HG02852 (cell line): ENCODE results near the gene ENHO.

Experiments used
- ATAC-seq: cut with Tn5 transposase; IDR thresholded peaks from one replicate; pipeline ENCODE4 v1.9.1; 2021; ENCODE audit warnings: mild to moderate bottlenecking, moderate library complexity; ENCODE audit not compliant: unreplicated experiment

The ENHO gene

DNA sequence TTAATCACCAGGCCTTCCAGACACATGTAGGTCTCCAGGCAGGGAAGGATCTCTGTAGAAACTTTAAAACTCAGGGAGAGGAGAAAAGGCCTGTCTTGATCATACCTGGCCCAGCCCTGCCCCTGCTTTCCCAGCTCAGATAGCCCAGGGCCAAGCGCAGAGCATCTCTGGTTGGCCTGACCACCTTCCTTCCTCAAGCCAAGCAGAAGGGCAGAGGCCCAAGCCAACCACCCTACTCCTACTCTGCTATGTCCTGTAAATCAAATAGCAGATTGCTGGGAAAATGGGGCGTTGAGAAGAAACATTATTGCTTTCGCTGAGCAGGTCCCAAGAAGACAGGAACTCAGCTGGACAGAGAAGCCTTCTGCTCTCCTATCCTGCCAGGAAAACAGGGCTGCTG, 14.3 kb downstream of the ENHO start:
- ATAC-seq: no peak

DNA sequence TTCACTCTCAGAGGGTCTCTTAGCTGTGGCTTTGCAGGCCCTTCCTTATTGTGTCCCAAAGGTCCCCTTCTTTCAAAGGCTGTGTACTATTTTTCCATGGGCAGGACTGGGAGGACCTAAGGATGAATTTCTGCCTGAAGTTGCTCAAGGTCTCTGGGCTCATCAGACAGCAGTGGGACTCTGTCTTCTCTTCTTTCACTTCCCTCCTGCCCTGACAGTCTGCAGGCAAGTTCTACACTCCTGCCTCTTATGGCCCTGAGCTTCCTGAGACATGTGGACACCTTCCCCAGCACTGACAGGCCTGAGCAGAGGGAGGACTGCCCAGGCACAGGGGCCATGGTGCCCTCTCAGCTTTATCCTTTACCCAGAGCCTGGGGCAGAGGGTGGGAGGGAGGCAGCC, 14.8 kb downstream of the ENHO start:
- no peak for ATAC-seq

GRCh38 chr9:34507556-34507955, 15.2 kb downstream of the ENHO start:
- no peak for ATAC-seq

GRCh38 chr9:34506623-34507022, 16.2 kb downstream of the ENHO start:
- ATAC-seq: no peak

GRCh38 chr9:34505370-34506120, 17.2 kb downstream of the ENHO start:
- no peak for ATAC-seq

DNA sequence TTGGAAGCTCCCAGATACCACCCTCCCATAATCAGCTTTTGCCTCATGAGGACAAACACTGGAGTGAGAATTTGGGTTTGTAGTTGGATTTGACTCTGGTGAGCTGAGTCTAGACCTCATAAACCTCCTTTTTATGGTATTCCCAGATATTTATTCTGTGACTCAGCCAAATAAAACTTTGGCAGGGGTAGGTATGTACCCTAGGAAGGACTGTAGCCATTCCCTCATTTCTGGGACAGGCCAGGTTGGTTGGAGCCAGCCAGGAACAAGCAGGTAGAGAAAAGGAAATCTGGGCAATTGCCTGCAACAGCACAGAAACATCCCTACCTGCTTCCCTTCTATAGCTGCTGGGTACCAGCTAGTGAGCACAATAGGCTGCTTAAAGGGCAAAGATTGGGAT, 19.4 kb downstream of the ENHO start:
- ATAC-seq: no peak

- no peak for ATAC-seq
These were observed 19.9 kb downstream of the ENHO start for GRCh38 chr9:34502891-34503290.

DNA sequence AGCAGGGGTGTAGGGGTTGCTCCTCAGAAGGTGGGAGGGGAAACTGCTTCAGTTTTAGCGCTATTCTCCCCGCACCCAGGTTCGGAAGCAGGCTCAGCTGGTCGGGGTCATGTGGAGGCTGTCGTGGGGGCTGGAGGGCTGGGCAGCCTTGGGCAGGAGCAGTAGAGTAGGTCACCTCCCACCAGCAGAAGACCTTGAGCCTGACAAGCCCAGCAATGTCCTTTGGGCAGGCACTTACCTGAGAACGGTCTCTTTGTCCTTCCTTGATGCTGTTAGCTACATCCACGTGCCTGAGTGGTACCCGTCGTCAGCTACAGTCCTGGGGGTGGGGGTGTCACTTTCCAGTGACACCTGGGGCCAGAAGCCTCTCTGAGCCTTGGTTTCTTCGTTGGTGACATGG, 20.3 kb downstream of the ENHO start:
- no peak for ATAC-seq

DNA sequence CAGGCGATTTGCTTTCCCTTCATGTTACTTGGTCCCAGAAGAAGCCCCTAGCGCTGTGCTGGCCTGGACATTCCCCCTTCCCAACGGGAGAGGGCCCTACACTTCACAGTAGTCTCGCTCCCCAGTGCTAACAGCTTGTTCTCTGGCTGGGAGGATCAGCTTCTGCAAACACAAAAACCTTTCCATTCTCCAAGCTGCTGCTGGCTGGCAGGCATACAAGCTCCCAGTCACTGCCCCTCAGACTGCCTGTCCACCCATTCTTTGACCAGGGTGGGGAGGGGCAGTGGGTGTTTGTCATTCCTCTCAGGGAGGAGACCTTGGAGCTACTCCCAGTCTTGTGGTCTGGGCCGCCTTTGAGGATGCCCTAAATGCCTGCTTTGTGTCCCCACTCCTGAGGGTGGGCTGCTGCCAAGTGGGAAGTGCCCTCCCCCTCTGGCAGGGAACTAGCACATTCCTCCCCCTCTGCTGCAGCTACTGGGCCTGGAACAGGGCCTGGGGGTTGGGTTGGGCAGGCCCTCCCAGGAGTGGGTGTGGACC, 20.8 kb downstream of the ENHO start:
- ATAC-seq: no peak

DNA sequence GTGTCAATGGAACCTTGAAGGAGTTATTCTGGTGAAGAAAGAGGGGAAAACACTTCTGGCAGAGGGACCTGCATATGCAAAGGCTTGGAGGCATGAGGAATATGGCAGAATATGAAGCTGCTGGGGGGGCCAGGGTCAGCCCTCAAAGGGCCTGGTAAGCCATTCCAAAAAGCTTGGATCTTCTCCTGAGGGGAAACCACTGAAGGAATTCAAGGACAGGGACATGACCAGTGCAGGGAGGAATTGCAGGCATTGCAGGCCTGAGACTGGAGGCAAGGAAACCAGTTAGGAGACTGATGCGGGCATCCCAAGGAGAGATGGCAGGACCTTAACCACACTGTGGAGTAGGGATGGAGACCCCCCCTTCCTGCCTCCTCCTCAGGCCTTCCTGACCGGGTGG, 21.4 kb downstream of the ENHO start:
- no peak for ATAC-seq

- ATAC-seq: no peak
These were observed 22.0 kb downstream of the ENHO start for GRCh38 chr9:34500623-34501267.

- ATAC-seq: no peak
These were observed 23.7 kb downstream of the ENHO start for GRCh38 chr9:34499076-34499475.

- ATAC-seq: no peak
These were observed 24.2 kb downstream of the ENHO start for GRCh38 chr9:34498553-34498952.

DNA sequence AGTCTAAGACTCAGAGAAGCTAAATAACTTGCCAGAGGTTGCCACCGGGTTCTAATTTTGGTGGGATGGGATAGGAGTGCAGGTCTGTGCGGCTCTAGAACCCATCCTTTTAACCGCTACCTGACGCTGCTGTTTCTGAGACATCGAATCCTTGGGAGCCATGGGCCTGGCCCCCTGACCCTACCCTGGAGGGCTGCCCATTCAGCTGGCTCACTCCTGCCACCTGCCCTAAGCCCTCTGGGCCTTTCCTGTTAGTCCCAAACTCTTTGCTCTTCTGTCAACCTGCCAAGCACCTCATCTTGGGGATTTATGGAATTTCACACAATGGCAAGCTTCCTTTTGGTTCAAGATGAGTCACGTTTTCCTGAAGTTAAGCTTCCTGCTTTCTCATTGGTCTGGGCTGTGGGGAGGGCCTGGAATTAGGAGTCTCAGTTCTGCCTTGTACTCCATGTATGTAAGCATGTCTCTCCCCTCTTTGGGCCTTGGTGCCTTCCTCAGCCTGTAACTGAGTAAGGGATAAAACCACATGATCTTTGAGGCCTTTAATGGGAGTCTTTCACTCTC, 26.6 kb downstream of the ENHO start:
- no peak for ATAC-seq

DNA sequence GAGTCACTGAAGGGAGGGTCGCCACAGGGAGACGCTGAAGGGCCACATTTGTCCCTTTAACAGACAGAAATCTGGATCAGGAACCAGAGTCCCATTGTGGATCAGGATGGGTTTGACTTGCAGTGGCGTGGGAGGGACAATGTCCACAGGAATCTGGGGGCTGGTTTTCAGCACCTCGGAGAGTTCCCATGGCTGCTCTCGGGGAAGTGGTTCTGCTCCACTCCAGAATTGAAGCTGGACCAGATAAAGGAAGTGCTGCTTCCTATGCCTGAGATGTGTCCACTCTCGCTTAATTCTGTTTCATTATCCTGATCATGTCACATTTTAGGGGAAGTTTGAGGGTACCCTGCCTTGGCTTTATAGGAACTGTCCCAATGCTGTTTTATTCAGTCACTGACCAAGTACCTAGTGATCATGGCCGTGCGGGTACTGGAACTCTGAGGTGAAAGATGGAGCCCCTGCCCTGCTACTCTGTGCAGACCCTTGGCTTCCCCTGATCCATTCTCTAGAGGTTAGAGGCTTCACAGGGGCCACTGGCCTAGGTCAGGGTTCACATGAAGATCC, 28.7 kb downstream of the ENHO start:
- ATAC-seq: no peak

DNA sequence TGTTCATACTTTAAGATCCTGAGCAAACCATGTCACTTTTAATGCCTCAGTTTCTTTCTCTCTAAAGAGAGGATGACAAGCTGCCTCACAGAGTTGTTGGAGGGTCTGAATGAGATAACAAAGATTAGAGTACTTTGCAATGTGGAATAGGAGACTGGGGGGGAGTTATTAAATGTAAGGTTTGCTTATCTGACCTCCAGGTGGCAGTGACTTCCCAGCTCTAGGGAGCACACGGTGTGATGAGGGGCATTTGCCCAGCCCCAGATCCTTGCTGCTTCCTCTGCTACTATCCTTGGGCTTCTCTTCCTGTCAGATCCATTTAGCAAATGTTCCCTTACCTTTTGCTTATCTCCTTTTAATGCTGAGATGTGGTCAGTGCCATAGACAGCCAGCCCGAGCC, 30.7 kb downstream of the ENHO start:
- no peak for ATAC-seq

- ATAC-seq: no peak
These were observed 31.2 kb downstream of the ENHO start for GRCh38 chr9:34491596-34491995.

- ATAC-seq: no peak
These were observed 32.0 kb downstream of the ENHO start for GRCh38 chr9:34490760-34491159.

- ATAC-seq: no peak
These were observed 32.4 kb downstream of the ENHO start for GRCh38 chr9:34490360-34490759.

- no peak for ATAC-seq
These were observed 36.2 kb downstream of the ENHO start for GRCh38 chr9:34486572-34486971.

GRCh38 chr9:34485822-34486221, 37.0 kb downstream of the ENHO start:
- no peak for ATAC-seq

- no peak for ATAC-seq
These were observed 38.1 kb downstream of the ENHO start for GRCh38 chr9:34484678-34485077.
